Measurements from ENCODE around the gene CPLANE2.

- no peak for TF ChIP-seq CTCF (conservative IDR thresholded peaks at IDR 0.05)
- TF ChIP-seq ZFX (IDR thresholded peaks at IDR 0.05), result no peak
These were observed 15.5 kb downstream of the CPLANE2 start for GRCh38 chr1:16221499-16221898.
